ENCODE measurements around the gene PIEZO1.
A peak's percentile ranks its signal among the peaks of the same experiment; 100 is the strongest.

PIEZO1 gene

DNA sequence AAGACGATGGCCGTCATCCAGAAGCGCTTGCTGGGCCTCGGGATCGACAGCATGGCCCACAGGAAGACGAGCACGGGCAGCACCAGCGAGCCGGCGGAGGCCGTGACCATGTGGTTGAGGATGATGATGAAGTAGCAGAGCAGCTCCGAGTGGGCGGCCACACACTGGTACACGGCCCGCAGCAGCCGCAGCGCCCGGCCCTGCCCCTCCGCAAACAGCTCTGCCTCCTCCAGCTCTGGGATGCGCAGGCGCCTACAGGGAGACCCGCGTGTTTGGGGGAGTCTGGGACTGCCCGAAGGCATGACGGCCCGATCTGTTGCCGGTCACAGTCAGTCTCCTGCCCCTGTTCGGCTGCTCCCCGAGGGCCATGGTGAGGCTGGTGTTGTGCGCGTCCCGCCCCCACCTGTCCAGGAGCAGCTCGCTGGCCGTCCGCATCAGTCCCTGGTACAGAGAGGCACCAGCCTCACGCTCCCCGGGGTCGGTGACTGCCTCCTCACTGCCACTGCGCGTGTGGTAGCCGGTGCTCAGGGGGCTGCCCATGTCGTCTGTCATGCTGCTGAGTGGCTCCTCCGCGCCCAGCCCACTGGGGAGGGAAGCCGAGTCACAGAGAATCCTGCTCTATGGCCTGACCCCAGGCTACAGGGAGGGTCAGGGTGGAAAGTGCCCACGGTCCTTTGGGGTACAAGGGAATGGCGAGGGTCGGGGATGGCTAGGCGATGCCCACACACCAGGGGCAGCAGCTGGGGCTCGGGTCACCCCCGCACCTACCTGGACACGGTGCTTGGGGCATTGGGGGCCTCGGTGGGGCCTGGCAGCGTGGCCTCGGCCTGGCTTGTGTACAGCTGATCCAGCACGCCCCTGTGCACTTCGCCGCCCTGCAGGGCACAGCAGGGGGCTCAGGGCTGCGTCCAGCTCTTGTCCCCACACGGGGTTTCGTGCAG lies 62.9 kb downstream of the PIEZO1 start:
- no peak for DNase-seq (ENCODE audit: low read depth in 2 of 2)

- no peak for DNase-seq (ENCODE audit: low read depth in 2 of 2)
Measured at GRCh38 chr16:88721236-88721635, 63.8 kb downstream of the PIEZO1 start.

GRCh38 chr16:88720396-88720970 lies 64.5 kb downstream of the PIEZO1 start:
- DNase-seq (ENCODE audit: low read depth in 2 of 2) = no peak

GRCh38 chr16:88719933-88720296 lies 65.1 kb downstream of the PIEZO1 start:
- no peak for DNase-seq (ENCODE audit: low read depth in 2 of 2)

DNA sequence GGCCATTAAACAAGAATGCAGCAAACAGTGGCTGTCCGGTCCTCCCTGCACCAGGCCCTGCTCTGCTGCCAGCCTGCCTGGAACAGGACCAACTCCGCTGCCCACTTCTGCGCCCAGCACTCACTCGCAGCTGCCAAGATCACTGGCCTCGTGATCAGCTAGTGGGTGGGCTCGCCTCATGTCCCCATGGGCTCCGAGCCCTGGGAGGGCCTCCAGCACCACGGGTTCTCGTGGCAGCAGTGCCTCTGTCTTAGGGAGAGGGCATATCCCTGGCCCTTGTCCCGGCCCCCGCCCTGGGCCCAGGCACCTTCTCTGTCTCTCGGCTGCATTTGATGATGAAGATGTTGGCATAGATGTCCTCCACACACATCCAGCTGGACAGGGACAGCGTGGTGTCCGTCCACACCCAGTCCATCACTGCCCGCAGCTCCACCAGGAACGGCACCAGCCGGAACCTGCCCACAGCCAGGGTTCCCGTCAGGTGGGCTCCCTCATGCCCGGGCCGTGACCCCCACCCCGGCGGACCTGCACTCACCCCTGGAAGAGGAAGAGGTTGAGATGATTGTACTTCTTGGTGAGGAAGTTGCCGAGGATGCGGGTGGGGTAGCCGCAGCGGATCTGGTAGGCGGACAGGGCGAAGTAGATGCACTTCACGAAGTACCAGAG lies 65.6 kb downstream of the PIEZO1 start:
- DNase-seq (ENCODE audit: low read depth in 2 of 2) = no peak

DNA sequence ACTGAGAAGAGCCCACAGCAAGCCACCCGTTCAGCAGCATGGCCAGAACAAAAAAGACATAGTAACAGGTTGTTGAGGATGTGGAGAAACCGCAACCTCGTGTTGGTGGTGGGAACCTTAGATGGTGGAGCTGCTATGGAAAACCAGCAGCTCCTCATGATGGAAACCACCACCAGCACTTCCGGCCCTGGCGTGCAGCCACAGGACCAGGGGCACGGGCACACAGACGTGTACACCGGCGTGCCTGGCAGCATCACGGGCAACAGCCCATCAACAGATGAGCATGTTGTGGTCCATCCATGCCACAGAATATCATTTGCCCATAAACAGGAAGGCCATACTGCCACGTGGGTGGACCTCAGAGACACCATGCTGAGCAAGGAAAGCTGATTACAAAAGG lies 66.8 kb downstream of the PIEZO1 start:
- no peak for DNase-seq (ENCODE audit: low read depth in 2 of 2)

- no peak for DNase-seq (ENCODE audit: low read depth in 2 of 2)
Measured at GRCh38 chr16:88716601-88717001, 68.4 kb downstream of the PIEZO1 start.

GRCh38 chr16:88716201-88716600 lies 68.8 kb downstream of the PIEZO1 start:
- no peak for DNase-seq (ENCODE audit: low read depth in 2 of 2)

DNA sequence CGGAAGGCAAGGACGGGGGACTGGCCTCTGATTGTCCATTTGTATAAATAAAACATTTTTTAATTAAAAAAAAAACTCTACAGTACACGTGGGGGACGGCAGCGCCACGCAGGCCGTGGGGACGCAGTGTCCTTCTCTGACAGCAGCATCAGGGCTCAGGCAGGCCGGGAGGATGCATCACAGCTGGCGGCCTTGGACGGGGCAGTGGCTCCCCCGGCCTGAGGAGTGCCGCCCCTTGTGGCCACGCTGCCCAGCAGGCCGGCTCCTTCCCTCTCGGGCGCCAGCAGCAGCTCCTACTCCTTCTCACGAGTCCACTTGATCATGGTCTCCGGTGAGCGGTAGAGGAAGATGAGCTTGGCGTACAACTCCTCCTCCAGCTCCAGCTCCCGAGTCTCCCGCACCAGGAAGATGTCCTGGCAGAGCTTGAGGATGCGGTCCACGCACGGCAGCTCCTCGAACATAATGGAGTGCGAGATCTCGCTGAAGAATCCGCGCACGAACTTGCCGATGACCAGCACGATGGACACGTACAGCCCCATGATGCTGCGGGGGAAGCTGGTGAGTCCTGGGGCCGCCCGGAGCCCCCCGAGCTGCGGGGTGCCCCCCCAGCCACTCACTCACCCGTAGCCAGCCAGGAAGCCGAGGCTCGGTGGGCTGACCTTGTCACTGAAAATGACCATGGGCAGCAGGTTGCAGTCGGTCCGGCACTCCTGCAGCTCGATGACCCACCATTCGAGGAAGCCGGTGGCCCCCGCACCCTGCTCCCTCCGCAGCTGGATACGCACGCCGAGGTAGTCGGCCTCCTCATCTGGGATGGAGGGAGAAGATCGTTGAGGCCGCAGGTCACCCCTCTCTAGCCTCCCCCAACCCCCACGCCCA lies 69.5 kb downstream of the PIEZO1 start:
- no peak for DNase-seq (ENCODE audit: low read depth in 2 of 2)

- no peak for DNase-seq (ENCODE audit: low read depth in 2 of 2)
Measured at GRCh38 chr16:88714420-88715302, 70.4 kb downstream of the PIEZO1 start.

GRCh38 chr16:88713568-88714419 lies 71.2 kb downstream of the PIEZO1 start:
- no peak for DNase-seq (ENCODE audit: low read depth in 2 of 2)

DNA sequence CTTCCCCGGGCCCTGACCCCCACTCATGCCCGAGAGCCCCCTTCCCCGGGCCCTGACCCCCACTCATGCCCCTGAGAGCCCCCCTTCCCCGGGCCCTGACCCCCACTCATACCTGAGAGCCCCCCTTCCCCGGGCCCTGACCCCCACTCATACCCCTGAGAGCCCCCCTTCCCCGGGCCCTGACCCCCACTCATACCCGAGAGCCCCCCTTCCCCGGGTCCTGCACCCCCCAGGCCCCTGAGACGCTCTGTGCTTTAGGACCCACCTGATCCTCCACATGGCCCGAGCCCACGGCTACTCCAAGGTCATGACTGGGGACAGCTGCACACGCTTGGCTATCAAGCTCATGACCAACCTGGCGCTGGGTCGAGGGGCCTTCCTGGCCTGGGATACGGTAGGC lies 72.0 kb downstream of the PIEZO1 start:
- no peak for DNase-seq (ENCODE audit: low read depth in 2 of 2)

DNA sequence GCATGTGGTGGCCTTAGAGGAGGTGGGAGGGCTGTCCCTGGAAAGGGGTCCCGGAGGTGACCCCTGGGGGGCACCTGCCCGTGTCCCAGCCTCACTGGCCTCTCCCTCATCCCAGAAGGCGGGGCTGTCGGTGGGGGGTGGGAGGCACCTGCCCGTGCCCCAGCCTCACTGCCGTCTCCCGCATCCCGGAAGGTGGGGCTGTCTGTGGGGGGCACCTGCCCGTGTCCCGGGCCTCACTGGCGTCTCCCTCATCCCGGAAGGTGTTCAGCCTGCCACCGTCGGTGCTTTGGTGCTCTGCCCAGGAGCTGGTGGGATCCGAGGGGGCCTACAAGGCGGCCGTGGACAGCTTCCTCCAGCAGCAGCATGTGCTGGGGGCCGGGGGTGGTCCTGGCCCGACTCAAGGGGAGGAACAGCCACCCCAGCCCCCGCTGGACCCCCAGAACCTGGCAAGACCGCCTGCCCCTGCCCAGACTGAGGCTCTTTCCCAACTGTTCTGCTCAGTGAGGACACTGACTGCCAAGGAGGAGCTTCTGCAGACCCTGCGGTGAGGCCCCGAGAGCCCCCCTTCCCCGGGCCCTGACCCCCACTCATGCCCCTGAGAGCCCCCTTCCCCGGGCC lies 72.5 kb downstream of the PIEZO1 start:
- DNase-seq (ENCODE audit: low read depth in 2 of 2) = no peak

GRCh38 chr16:88711750-88712340 lies 73.2 kb downstream of the PIEZO1 start:
- DNase-seq (ENCODE audit: low read depth in 2 of 2) = no peak

DNA sequence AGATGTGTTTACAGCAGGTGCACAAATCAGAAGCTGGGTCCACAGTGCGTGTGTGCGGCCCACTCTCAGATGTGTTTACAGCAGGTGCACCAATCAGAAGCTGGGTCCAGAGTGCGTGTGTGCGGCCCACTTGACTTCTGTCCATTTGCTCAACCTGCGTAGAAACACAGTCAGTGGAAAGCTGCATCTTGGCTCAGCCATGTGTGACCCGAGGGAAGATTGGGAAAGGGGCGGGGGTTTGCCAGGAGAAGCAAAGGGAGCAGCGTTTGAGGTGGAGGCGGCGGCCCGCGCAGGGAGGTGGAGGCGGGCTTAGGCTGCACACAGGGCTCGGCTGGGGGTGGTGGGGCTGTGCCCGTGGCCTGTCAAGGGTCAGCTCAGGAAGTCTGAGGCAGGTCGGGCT lies 74.5 kb downstream of the PIEZO1 start:
- no peak for DNase-seq (ENCODE audit: low read depth in 2 of 2)

GRCh38 chr16:88706965-88707826 lies 77.8 kb downstream of the PIEZO1 start:
- no peak for DNase-seq (ENCODE audit: low read depth in 2 of 2)

DNA sequence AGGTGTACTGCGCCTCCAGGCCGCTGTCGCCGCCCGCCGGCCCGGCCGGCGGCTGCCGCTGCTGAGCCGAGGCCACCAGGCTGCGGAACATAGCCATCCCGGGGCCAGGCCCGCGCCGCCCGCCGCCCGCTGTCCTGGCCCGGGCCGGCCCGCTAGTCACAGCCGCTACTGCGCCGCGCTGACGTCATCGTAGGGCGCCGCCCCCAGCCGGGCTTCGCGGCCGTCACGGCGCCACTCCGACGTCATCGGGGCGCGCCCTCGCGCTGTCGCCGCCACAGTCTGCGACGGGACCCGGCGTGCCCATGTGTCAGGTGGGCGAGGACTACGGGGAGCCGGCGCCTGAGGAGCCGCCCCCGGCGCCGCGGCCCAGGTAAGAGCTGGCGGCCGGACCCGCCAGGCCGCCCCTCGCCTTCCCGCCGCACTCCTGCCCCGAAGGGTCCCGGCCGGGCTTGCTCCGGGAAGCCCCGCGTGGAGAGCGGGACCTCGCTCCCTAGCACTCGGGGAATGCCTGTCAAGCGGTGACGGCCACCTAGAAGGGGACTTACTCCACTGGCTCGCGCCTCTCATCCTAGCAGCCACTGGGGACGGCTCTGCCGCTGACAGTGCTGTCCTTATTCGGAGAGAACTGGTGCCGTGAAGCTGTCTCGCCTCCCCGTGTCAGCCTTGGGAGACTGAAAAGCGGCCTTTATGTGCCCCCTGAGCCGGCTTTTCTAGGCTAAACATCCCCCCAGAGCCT lies 78.6 kb downstream of the PIEZO1 start, which contains the start of the genes CTU2 and RNF166:
CTU2 (plus strand) TSS at position 275 of the 736 bp plus-strand sequence; CDS start at position 303, 28 bp downstream.
RNF166 (minus strand) TSS at position 180 of the 736 bp plus-strand sequence; CDS start at position 97, 83 bp downstream.
- peak; percentile 84 to 93 for DNase-seq (ENCODE audit: low read depth in 2 of 2)
